HEK293 (cell line): ENCODE data around the gene DCTN2.

Source experiments
- BCL11A ChIP-seq: fragments of 450-650 bp; formaldehyde crosslinking; IDR thresholded peaks from 2 replicates; pipeline ENCODE4 v1.5.1; 2016; ENCODE audit warnings: low read depth, missing biosample characterization, missing genetic modification characterization
- SP2 ChIP-seq: fragments of 450-650 bp; formaldehyde crosslinking; IDR thresholded peaks from 2 replicates; pipeline ENCODE4 v1.5.1; 2016; ENCODE audit warnings: missing biosample characterization, missing genetic modification characterization
- TCF7L2 ChIP-seq: IDR thresholded peaks from 2 replicates; pipeline ENCODE4 v1.6.1; 2011; ENCODE audit warnings: low read depth, mild to moderate bottlenecking, inconsistent platforms, low read length, moderate library complexity, borderline replicate concordance
- ZFHX2 ChIP-seq: fragments of 450-650 bp; formaldehyde crosslinking; conservative IDR thresholded peaks from 2 replicates; pipeline ENCODE4 v1.5.1; 2016; ENCODE audit warnings: missing biosample characterization, missing genetic modification characterization
- ZFP41 ChIP-seq: fragments of 450-650 bp; formaldehyde crosslinking; IDR thresholded peaks from 2 replicates; pipeline ENCODE4 v1.5.1; 2016; ENCODE audit warnings: missing biosample characterization, missing genetic modification characterization, borderline replicate concordance
- ZIC2 ChIP-seq: fragments of 450-650 bp; formaldehyde crosslinking; IDR thresholded peaks from 2 replicates; pipeline ENCODE4 v1.5.1; 2016; ENCODE audit warnings: missing biosample characterization, missing genetic modification characterization
- ZNF132 ChIP-seq: fragments of 450-650 bp; formaldehyde crosslinking; IDR thresholded peaks from 2 replicates; pipeline ENCODE4 v1.5.1; 2017; ENCODE audit warnings: missing biosample characterization, missing genetic modification characterization, borderline replicate concordance
- ZNF146 ChIP-seq: fragments of 450-650 bp; formaldehyde crosslinking; IDR thresholded peaks from 2 replicates; pipeline ENCODE4 v1.5.1; 2016; ENCODE audit warnings: missing biosample characterization, missing genetic modification characterization
- ZNF174 ChIP-seq: fragments of 450-650 bp; formaldehyde crosslinking; IDR thresholded peaks from 2 replicates; pipeline ENCODE4 v1.5.0; 2017; ENCODE audit warnings: missing biosample characterization, mild to moderate bottlenecking, missing genetic modification characterization
- ZNF2 ChIP-seq: fragments of 450-650 bp; formaldehyde crosslinking; IDR thresholded peaks from 2 replicates; pipeline ENCODE4 v1.5.1; 2016; ENCODE audit warnings: missing biosample characterization, missing genetic modification characterization
- ZNF211 ChIP-seq: fragments of 450-650 bp; formaldehyde crosslinking; IDR thresholded peaks from 2 replicates; pipeline ENCODE4 v1.5.1; 2016; ENCODE audit warnings: low read depth, missing biosample characterization, missing genetic modification characterization
- ZNF214 ChIP-seq: fragments of 450-650 bp; formaldehyde crosslinking; IDR thresholded peaks from 2 replicates; pipeline ENCODE4 v1.5.1; 2017; ENCODE audit warnings: missing biosample characterization, mild to moderate bottlenecking, missing genetic modification characterization, borderline replicate concordance
- ZNF302 ChIP-seq: fragments of 450-650 bp; formaldehyde crosslinking; IDR thresholded peaks from 2 replicates; pipeline ENCODE4 v1.5.1; 2016; ENCODE audit warnings: missing biosample characterization, missing genetic modification characterization, low read depth
- ZNF335 ChIP-seq: fragments of 450-650 bp; formaldehyde crosslinking; conservative IDR thresholded peaks from 2 replicates; pipeline ENCODE4 v1.5.1; 2016; ENCODE audit warnings: missing biosample characterization, missing genetic modification characterization
- ZNF37A ChIP-seq: fragments of 450-650 bp; IDR thresholded peaks from 2 replicates; pipeline ENCODE4 v1.5.1; 2018; ENCODE audit warnings: missing biosample characterization, missing genetic modification characterization
- ZNF501 ChIP-seq: fragments of 450-650 bp; formaldehyde crosslinking; IDR thresholded peaks from 2 replicates; pipeline ENCODE4 v1.5.1; 2016; ENCODE audit warnings: missing biosample characterization, missing genetic modification characterization
- ZNF558 ChIP-seq: fragments of 450-650 bp; formaldehyde crosslinking; IDR thresholded peaks from 2 replicates; pipeline ENCODE4 v1.5.1; 2016; ENCODE audit warnings: missing biosample characterization, missing genetic modification characterization
- ZNF596 ChIP-seq: fragments of 450-650 bp; IDR thresholded peaks from 2 replicates; pipeline ENCODE4 v1.5.0; 2018; ENCODE audit warnings: missing biosample characterization, mild to moderate bottlenecking, missing genetic modification characterization, moderate library complexity
- ZNF623 ChIP-seq: fragments of 450-650 bp; formaldehyde crosslinking; IDR thresholded peaks from 2 replicates; pipeline ENCODE4 v1.5.1; 2016; ENCODE audit warnings: missing biosample characterization, missing genetic modification characterization
- ZNF670 ChIP-seq: fragments of 450-650 bp; formaldehyde crosslinking; IDR thresholded peaks from 2 replicates; pipeline ENCODE4 v1.5.1; 2016; ENCODE audit warnings: missing biosample characterization, missing genetic modification characterization, low read depth
- ZNF76 ChIP-seq: fragments of 450-650 bp; formaldehyde crosslinking; IDR thresholded peaks from 2 replicates; pipeline ENCODE4; 2016; ENCODE audit warnings: low read depth, missing biosample characterization, missing genetic modification characterization, borderline replicate concordance
- ZNF792 ChIP-seq: fragments of 450-650 bp; formaldehyde crosslinking; IDR thresholded peaks from 2 replicates; pipeline ENCODE4 v1.5.1; 2016; ENCODE audit warnings: missing biosample characterization, missing genetic modification characterization
- ZXDB ChIP-seq: fragments of 450-650 bp; formaldehyde crosslinking; IDR thresholded peaks from 2 replicates; pipeline ENCODE4 v1.5.1; 2016; ENCODE audit warnings: missing biosample characterization, missing genetic modification characterization
- TF ChIP-seq, protein P1 (sequence below): fragments of 450-650 bp; formaldehyde crosslinking; IDR thresholded peaks from 2 replicates; pipeline ENCODE4 v1.5.1; 2016; ENCODE audit warnings: missing biosample characterization, missing genetic modification characterization
- TF ChIP-seq, protein P2 (sequence below): fragments of 450-650 bp; formaldehyde crosslinking; IDR thresholded peaks from 2 replicates; pipeline ENCODE4 v1.5.1; 2016; ENCODE audit warnings: missing biosample characterization, missing genetic modification characterization, borderline replicate concordance
- TF ChIP-seq, protein P3 (sequence below): sonication (generic); formaldehyde crosslinking; IDR thresholded peaks from 2 replicates; pipeline ENCODE4 v1.8.1; 2022; ENCODE audit warnings: mild to moderate bottlenecking, moderate library complexity, missing genetic modification reagents
- TF ChIP-seq, protein P4 (sequence below): fragments of 450-650 bp; formaldehyde crosslinking; IDR thresholded peaks from 2 replicates; pipeline ENCODE4 v1.5.1; 2016; ENCODE audit warnings: missing biosample characterization, missing genetic modification characterization
- TF ChIP-seq, protein P5 (sequence below): fragments of 450-650 bp; formaldehyde crosslinking; IDR thresholded peaks from 2 replicates; pipeline ENCODE4 v1.5.1; 2016; ENCODE audit warnings: missing biosample characterization, missing genetic modification characterization

The DCTN2 gene

DNA sequence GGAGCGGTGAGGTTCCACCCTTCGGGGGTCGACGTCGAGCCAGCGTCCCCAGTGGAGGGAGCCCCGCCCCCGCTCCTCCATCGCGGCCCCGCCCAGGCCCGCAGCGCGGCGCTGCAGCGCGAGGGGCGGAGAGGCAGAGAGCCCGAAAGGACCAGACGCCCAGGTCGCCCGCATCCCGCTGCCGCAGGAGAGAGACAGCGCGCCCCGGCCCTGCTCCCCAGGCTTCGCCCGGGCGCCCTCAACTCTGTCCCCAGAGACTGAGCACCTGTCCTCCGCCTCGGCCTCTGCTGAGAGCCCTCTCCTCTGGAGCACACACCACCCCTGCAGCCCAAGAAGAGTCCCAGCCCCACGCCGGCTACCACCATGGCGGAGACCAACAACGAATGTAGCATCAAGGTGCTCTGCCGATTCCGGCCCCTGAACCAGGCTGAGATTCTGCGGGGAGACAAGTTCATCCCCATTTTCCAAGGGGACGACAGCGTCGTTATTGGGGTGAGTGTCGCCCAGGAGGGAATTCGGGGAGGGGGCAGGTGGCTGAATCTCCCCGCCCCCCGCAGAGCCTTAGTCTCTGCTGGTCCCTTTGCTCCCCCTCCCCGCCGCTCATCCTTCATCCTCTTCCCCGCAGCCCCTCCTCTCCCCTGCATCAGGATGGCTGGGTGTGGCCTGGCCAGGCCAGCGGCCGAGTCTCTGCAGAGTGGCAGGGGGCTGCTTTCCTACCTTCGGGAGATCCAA, 3.1 kb upstream of the DCTN2 start, which contains the start of gene KIF5A (continued):
- TF ChIP-seq ZNF596 (no peak), ZFP41 (tag by site-specific recombination) (no peak), ZNF501 (0 out of 2 replicates have a peak, but pooled peaks have one; percentile 47), ZNF2 (tag by site-specific recombination) (peak; percentile 56; the same call in 1 of the 2 replicates), ZFHX2 (tag by site-specific recombination) (no peak; the same call in 1 of the 2 replicates), ZIC2 (no peak), ZNF792 (tag by site-specific recombination) (no peak), ZNF302 (tag by site-specific recombination) (no peak), TCF7L2 (no peak), ZNF670 (tag by site-specific recombination) (no peak), ZNF146 (tag by site-specific recombination) (no peak), ZNF76 (tag by site-specific recombination) (no peak), ZNF174 (tag by site-specific recombination) (no peak), ZNF335 (tag by site-specific recombination) (peak; percentile 54), BCL11A (tag by site-specific recombination) (no peak), SP2 (tag by site-specific recombination) (peak; percentile 59), ZNF132 (tag by site-specific recombination) (no peak), ZNF211 (no peak), ZNF37A (tag by site-specific recombination) (no peak), ZNF623 (tag by site-specific recombination) (no peak), ZNF214 (no peak), ZXDB (tag by site-specific recombination) (peak; percentile 76), ZNF558 (tag by site-specific recombination) (no peak)
- TF ChIP-seq, protein P1, sequence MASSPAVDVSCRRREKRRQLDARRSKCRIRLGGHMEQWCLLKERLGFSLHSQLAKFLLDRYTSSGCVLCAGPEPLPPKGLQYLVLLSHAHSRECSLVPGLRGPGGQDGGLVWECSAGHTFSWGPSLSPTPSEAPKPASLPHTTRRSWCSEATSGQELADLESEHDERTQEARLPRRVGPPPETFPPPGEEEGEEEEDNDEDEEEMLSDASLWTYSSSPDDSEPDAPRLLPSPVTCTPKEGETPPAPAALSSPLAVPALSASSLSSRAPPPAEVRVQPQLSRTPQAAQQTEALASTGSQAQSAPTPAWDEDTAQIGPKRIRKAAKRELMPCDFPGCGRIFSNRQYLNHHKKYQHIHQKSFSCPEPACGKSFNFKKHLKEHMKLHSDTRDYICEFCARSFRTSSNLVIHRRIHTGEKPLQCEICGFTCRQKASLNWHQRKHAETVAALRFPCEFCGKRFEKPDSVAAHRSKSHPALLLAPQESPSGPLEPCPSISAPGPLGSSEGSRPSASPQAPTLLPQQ (tag by site-specific recombination): 0 out of 2 replicates have a peak, but pooled peaks have one; percentile 52
- TF ChIP-seq, protein P2, sequence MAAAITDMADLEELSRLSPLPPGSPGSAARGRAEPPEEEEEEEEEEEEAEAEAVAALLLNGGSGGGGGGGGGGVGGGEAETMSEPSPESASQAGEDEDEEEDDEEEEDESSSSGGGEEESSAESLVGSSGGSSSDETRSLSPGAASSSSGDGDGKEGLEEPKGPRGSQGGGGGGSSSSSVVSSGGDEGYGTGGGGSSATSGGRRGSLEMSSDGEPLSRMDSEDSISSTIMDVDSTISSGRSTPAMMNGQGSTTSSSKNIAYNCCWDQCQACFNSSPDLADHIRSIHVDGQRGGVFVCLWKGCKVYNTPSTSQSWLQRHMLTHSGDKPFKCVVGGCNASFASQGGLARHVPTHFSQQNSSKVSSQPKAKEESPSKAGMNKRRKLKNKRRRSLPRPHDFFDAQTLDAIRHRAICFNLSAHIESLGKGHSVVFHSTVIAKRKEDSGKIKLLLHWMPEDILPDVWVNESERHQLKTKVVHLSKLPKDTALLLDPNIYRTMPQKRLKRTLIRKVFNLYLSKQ (tag by site-specific recombination): no peak
- TF ChIP-seq, protein P3, sequence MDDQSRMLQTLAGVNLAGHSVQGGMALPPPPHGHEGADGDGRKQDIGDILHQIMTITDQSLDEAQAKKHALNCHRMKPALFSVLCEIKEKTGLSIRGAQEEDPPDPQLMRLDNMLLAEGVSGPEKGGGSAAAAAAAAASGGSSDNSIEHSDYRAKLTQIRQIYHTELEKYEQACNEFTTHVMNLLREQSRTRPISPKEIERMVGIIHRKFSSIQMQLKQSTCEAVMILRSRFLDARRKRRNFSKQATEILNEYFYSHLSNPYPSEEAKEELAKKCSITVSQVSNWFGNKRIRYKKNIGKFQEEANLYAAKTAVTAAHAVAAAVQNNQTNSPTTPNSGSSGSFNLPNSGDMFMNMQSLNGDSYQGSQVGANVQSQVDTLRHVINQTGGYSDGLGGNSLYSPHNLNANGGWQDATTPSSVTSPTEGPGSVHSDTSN: 0 out of 2 replicates have a peak, but pooled peaks have one; percentile 12
- TF ChIP-seq, protein P4, sequence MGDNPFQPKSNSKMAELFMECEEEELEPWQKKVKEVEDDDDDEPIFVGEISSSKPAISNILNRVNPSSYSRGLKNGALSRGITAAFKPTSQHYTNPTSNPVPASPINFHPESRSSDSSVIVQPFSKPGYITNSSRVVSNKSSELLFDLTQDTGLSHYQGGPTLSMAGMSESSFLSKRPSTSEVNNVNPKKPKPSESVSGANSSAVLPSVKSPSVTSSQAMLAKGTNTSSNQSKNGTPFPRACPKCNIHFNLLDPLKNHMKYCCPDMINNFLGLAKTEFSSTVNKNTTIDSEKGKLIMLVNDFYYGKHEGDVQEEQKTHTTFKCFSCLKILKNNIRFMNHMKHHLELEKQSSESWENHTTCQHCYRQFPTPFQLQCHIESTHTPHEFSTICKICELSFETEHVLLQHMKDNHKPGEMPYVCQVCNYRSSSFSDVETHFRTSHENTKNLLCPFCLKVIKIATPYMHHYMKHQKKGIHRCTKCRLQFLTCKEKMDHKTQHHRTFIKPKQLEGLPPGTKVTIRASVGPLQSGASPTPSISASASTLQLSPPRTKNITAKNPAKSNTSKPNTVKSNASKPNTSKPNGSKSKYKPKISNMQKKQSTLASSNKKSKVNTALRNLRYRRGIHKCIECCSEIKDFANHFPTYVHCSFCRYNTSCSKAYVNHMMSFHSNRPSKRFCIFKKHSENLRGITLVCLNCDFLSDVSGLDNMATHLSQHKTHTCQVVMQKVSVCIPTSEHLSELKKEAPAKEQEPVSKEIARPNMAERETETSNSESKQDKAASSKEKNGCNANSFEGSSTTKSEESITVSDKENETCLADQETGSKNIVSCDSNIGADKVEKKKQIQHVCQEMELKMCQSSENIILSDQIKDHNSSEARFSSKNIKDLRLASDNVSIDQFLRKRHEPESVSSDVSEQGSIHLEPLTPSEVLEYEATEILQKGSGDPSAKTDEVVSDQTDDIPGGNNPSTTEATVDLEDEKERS (tag by site-specific recombination): no peak
- TF ChIP-seq, protein P5, sequence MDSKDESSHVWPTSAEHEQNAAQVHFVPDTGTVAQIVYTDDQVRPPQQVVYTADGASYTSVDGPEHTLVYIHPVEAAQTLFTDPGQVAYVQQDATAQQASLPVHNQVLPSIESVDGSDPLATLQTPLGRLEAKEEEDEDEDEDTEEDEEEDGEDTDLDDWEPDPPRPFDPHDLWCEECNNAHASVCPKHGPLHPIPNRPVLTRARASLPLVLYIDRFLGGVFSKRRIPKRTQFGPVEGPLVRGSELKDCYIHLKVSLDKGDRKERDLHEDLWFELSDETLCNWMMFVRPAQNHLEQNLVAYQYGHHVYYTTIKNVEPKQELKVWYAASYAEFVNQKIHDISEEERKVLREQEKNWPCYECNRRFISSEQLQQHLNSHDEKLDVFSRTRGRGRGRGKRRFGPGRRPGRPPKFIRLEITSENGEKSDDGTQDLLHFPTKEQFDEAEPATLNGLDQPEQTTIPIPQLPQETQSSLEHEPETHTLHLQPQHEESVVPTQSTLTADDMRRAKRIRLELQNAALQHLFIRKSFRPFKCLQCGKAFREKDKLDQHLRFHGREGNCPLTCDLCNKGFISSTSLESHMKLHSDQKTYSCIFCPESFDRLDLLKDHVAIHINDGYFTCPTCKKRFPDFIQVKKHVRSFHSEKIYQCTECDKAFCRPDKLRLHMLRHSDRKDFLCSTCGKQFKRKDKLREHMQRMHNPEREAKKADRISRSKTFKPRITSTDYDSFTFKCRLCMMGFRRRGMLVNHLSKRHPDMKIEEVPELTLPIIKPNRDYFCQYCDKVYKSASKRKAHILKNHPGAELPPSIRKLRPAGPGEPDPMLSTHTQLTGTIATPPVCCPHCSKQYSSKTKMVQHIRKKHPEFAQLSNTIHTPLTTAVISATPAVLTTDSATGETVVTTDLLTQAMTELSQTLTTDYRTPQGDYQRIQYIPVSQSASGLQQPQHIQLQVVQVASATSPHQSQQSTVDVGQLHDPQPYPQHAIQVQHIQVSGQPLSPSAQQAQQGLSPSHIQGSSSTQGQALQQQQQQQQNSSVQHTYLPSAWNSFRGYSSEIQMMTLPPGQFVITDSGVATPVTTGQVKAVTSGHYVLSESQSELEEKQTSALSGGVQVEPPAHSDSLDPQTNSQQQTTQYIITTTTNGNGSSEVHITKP: peak; percentile 88
